ENCODE measurements around the gene TUBA3E.
"Not testable (repeated sequence)": the region's sequence is repeated elsewhere in the genome, so short reads cannot be mapped to it uniquely, and the experiment has no call there.

TUBA3E gene

GRCh38 chr2:130160131-130160530 is 38.1 kb downstream of the TUBA3E start:
- TF ChIP-seq, protein P1, sequence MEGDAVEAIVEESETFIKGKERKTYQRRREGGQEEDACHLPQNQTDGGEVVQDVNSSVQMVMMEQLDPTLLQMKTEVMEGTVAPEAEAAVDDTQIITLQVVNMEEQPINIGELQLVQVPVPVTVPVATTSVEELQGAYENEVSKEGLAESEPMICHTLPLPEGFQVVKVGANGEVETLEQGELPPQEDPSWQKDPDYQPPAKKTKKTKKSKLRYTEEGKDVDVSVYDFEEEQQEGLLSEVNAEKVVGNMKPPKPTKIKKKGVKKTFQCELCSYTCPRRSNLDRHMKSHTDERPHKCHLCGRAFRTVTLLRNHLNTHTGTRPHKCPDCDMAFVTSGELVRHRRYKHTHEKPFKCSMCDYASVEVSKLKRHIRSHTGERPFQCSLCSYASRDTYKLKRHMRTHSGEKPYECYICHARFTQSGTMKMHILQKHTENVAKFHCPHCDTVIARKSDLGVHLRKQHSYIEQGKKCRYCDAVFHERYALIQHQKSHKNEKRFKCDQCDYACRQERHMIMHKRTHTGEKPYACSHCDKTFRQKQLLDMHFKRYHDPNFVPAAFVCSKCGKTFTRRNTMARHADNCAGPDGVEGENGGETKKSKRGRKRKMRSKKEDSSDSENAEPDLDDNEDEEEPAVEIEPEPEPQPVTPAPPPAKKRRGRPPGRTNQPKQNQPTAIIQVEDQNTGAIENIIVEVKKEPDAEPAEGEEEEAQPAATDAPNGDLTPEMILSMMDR (IDR thresholded peaks at IDR 0.05; ENCODE audit: borderline replicate concordance, insufficient read depth, low read depth, low read length): no peak
- H3K4me3 ChIP-seq (ENCODE audit: low read depth, low read length): no peak overlapping the region

GRCh38 chr2:130159376-130159775 is 38.9 kb downstream of the TUBA3E start:
- H3K4me3 ChIP-seq (ENCODE audit: low read depth, low read length): not testable (repeated sequence)

DNA sequence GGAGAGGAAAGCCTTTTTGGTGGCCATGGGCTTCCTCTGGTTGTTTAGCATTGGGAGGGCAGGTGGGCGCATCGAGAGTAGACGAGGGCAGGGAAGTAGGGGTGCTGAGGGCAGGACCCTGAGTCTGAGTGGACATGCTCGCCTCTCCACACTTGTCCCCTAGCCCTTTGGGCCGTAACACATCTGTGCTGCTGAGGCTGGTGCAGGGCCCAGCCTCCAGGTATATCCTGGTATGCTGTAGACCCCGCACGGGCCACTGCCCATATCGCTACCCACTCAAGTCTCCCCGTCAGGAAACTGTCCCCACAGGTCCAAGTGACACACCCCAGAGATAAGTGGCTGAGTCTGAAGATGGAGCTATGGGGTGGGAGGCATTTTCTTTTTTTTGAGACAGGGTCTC is 39.6 kb downstream of the TUBA3E start:
- TF ChIP-seq, protein P1 (IDR thresholded peaks at IDR 0.05; ENCODE audit: borderline replicate concordance, insufficient read depth, low read depth, low read length): no peak
- no peak overlapping the region for H3K4me3 ChIP-seq (ENCODE audit: low read depth, low read length)

DNA sequence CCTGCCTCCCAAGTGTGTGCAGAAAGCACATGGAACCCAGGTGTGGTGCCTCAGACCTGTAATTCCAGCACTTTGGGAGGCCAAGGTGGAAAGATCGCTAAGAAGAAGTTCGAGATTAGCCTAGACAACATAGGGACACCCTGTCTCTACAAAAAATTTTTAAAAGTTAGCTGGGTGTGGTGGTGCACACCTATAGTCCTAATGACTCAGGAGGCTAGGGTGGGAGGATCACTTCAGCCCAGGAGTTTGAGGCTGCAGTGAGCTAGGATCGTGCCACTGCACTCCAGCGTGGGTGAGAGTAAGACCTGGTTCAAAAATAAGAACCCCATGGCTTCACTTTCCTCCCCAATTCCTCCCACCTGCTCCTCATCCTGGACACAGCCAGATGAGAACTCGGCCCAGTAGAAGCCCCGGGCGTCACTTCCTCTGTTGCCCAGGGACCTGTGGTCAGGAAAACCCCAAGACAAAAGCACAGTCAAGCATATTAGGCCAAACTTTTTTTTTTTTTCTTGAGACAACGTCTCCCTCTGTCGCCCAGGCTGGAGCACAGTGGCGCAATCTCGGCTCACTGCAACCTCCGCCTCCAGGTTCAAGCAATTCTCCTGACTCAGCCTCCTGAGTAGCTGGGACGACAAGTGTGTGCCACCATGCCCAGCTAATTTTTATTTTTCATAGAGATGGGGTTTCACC is 40.3 kb downstream of the TUBA3E start:
- not testable (repeated sequence) for H3K4me3 ChIP-seq (ENCODE audit: low read depth, low read length)

DNA sequence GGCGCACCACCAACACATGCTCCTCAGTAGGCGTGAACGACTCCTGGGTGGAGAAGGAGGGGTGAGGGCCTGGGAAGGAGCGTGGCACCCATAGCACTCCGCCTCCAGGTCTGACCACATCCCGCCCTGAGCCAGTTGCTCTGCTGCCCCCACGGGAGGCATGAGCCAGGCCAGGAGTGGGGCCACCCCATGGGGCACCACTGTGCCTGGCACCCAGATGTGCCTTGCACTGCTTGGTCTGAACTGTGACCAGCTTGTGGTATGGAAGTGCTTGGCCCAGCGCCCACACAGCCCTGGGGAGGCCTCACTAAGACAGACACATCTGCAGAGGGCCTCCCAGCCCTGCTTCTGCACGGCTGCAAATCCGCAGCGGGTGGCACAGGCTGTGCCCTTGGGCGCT is 40.9 kb downstream of the TUBA3E start:
- H3K4me3 ChIP-seq (ENCODE audit: low read depth, low read length): not testable (repeated sequence)

GRCh38 chr2:130156624-130157004 is 41.6 kb downstream of the TUBA3E start:
- TF ChIP-seq, protein P1 (IDR thresholded peaks at IDR 0.05; ENCODE audit: borderline replicate concordance, insufficient read depth, low read depth, low read length): no peak
- H3K4me3 ChIP-seq (ENCODE audit: low read depth, low read length): no peak overlapping the region

GRCh38 chr2:130155956-130156623 is 42.1 kb downstream of the TUBA3E start:
- TF ChIP-seq, protein P1 (IDR thresholded peaks at IDR 0.05; ENCODE audit: borderline replicate concordance, insufficient read depth, low read depth, low read length): peak; percentile 76
- H3K4me3 ChIP-seq (ENCODE audit: low read depth, low read length): not testable (repeated sequence)

DNA sequence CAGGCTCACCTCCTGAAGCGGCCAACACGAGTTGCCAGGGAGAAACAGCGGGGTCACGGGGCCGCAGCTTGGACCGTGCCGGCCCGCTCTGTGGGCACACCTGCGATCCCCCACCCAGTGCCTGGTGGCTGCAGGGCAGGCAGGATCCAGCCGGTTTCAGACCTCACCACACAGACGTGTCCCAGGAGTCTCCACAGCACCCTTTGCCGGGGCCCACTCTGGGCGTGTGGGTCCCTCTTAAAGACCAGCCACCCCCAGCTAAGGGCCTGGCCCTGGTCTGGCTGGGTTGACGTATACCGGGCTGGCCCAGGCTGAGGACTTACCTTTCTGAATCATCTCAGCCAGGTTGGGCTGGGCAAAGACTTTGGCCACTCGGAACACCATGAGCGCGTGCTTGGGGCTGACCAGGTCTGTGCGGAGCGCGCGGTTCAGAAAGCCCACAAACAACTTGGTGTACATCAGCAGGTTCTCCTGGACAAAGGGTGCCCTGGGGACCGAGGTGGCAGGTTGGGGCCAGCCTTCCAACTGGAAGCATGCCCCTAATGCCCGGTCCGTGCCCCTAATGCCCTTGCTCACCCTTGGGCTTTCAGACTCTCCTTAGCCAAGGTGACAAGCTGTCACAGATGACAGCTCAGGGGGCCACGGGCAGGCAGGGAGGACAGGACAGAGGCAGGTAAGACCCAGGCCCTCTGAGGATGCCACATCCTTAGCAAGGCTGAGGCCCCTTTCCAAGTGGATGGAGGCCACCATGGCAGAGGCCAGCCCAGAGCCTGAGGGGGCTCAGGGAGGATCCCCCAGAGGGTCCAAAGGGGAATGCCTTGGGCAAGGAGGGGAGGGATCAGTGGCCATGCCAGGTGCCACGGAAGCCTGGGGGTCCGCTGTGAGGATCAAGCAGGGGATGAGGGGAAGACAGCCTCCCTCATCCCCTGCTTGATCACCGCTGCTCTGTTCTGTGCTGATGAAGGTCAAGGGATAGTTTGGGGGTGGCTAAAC is 43.2 kb downstream of the TUBA3E start:
- TF ChIP-seq, protein P1 (IDR thresholded peaks at IDR 0.05; ENCODE audit: borderline replicate concordance, insufficient read depth, low read depth, low read length): no peak
- no peak overlapping the region for H3K4me3 ChIP-seq (ENCODE audit: low read depth, low read length)

DNA sequence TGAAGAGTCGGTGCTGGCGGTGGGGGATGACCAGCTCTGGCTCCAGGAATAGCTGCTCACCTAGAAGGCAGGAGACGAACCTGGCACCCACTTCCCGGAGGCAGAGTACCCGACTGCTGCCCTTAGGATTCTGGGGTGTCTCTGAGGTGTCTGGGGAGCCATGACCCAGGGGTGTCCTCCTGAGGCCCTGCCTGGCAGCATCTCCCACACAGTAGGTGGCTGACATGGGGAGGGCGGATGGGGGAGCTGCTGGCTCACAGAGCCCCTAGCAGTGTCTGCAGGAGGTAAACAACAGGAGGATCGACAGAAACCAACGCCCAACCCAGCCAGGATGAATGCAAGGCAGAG is 43.8 kb downstream of the TUBA3E start:
- H3K4me3 ChIP-seq (ENCODE audit: low read depth, low read length): not testable (repeated sequence)

GRCh38 chr2:130153721-130154422 is 44.4 kb downstream of the TUBA3E start:
- H3K4me3 ChIP-seq (ENCODE audit: low read depth, low read length): not testable (repeated sequence)
